Measurements from ENCODE around the gene CALCOCO1. TPM values are rescaled to one million over a fixed set of nuclear protein-coding genes. Genes with fewer than 3 reads are reported as not detected.
A peak's percentile ranks its signal among the peaks of the same experiment; 100 is the strongest.

Gene CALCOCO1
- total RNA-seq, 2 experiments from 2014 or later = 12.8 to 25.1 TPM

- intact Hi-C loops (cut with micrococcal nuclease; ENCODE audit: unreplicated experiment) = loop anchor here (1.0 to 5.0 kb wide), 5 partner anchors 49 to 354 kb away; partner anchors contain the start of genes AAAS and ATF7
- no TSS peak for BruUV-seq (replicated peaks)
- POLR2A ChIA-PET = interaction anchor here (0.5 to 1.7 kb wide), 12 partner anchors 13 to 276 kb away, joined by 3 to 9 read pairs (median 4); partner anchors contain the start of genes CALCOCO1 and TARBP2
Observed at GRCh38 chr12:53675701-53676607, 51.3 kb downstream of the CALCOCO1 start, which contains the start of gene ATP5MC2. Gene ATP5MC2 (minus strand): TSS chr12:53676083. CDS start chr12:53672614, 3,469 bp downstream.

GRCh38 chr12:53674977-53675700 is 52.1 kb downstream of the CALCOCO1 start:
- Histone ChIP-seq H3K9me2 (ENCODE audit: insufficient read depth, low read length) (no peaks in the 10 kb centered on the region), H3K4me2 (ENCODE audit: low read length) (peak overlapping the region; percentile 96), H3K4me1 (ENCODE audit: insufficient read depth, low read length, poor library complexity, severe bottlenecking) (peaks cover 23% of the 10 kb centered on the region), H2AFZ (ENCODE audit: low read length) (peak overlapping the region; percentile 62; the same call in 1 of the 2 replicates), H4K20me1 (ENCODE audit: insufficient read depth, low read length) (no peaks in the 10 kb centered on the region), H3K27ac (ENCODE audit: low read depth, low read length, poor library complexity, severe bottlenecking) (peak overlapping the region; percentile 77), H3K36me3 (ENCODE audit: insufficient read depth, low read length) (peaks cover 46% of the 10 kb centered on the region), H3K4me3 (ENCODE audit: low read depth, low read length, poor library complexity, severe bottlenecking) (peak overlapping the region; percentile 94), H3K9me3 (ENCODE audit: low read length) (no peaks in the 10 kb centered on the region), H3K79me2 (ENCODE audit: insufficient read depth, low read depth, low read length) (peaks cover 27% of the 10 kb centered on the region)
- POLR2A ChIA-PET = interaction anchor here (0.6 to 1.7 kb wide), 14 partner anchors 10 to 275 kb away, joined by 3 to 9 read pairs (median 4); partner anchors contain the start of genes CALCOCO1 and TARBP2
- intact Hi-C loops (cut with micrococcal nuclease; ENCODE audit: unreplicated experiment) = loop anchor here (5.0 kb wide), 1 partner anchor 353 kb away; the partner anchor contains the start of gene AAAS
- DNase-seq (ENCODE audit: low spot score) = peak; percentile 9
- TSS peak; percentile 80 for BruUV-seq (replicated peaks)
- TF ChIP-seq EZH2phosphoT487 (IDR thresholded peaks at IDR 0.05; ENCODE audit: borderline replicate concordance, low read depth, low read length) (no peak), CTCF (conservative IDR thresholded peaks at IDR 0.05; ENCODE audit: low read length) (no peak)
- CTCF ChIA-PET (ENCODE audit: unreplicated experiment) = interaction anchor here (0.6 to 1.4 kb wide), 4 partner anchors 49 to 343 kb away, joined by 3 to 5 read pairs (median 4); partner anchors contain the start of gene ATF7

More at GRCh38 chr12:53675701-53676607, 51.3 kb downstream of the CALCOCO1 start, which contains the start of gene ATP5MC2:
- no peaks in the 10 kb centered on the region for H3K9me3 ChIP-seq (ENCODE audit: low read length)
- H3K4me1 ChIP-seq (ENCODE audit: insufficient read depth, low read length, poor library complexity, severe bottlenecking) = peaks cover 23% of the 10 kb centered on the region
- no peaks in the 10 kb centered on the region for H3K9me2 ChIP-seq (ENCODE audit: insufficient read depth, low read length)
- TF ChIP-seq CTCF (conservative IDR thresholded peaks at IDR 0.05; ENCODE audit: low read length) = peak; percentile 100
- TF ChIP-seq EZH2phosphoT487 (IDR thresholded peaks at IDR 0.05; ENCODE audit: borderline replicate concordance, low read depth, low read length) = no peak
- H3K4me2 ChIP-seq (ENCODE audit: low read length) = peak within 1 kb of the TSS; percentile 96
- H2AFZ ChIP-seq (ENCODE audit: low read length) = peak within 1 kb of the TSS; percentile 98
- peak within 1 kb of the TSS; percentile 77 for H3K27ac ChIP-seq (ENCODE audit: low read depth, low read length, poor library complexity, severe bottlenecking)
- CTCF ChIA-PET (ENCODE audit: unreplicated experiment) = interaction anchor here (0.6 to 1.4 kb wide), 4 partner anchors 50 to 342 kb away, joined by 3 to 5 read pairs (median 4); partner anchors contain the start of gene ATF7
- peaks cover 27% of the 10 kb centered on the region for H3K79me2 ChIP-seq (ENCODE audit: insufficient read depth, low read depth, low read length)
- peak; percentile 98 for DNase-seq (ENCODE audit: low spot score)
- H3K36me3 ChIP-seq (ENCODE audit: insufficient read depth, low read length) = peaks cover 38% of the 10 kb centered on the region
- H4K20me1 ChIP-seq (ENCODE audit: insufficient read depth, low read length) = no peaks in the 10 kb centered on the region
- peak within 1 kb of the TSS; percentile 94 for H3K4me3 ChIP-seq (ENCODE audit: low read depth, low read length, poor library complexity, severe bottlenecking)

All from OCI-LY7 (cell line).